GM21515 (cell line): ENCODE data around the gene KRT16.
"Not testable (repeated sequence)": the region's sequence is repeated elsewhere in the genome, so short reads cannot be mapped to it uniquely, and the experiment has no call there.

Experiments
- ATAC-seq: cut with Tn5 transposase; IDR thresholded peaks from one replicate; pipeline ENCODE4 v1.9.1; 2021; ENCODE audit not compliant: unreplicated experiment

KRT16 gene

GRCh38 chr17:41585301-41586056 lies 27.1 kb downstream of the KRT16 start:
- no peak for ATAC-seq

DNA sequence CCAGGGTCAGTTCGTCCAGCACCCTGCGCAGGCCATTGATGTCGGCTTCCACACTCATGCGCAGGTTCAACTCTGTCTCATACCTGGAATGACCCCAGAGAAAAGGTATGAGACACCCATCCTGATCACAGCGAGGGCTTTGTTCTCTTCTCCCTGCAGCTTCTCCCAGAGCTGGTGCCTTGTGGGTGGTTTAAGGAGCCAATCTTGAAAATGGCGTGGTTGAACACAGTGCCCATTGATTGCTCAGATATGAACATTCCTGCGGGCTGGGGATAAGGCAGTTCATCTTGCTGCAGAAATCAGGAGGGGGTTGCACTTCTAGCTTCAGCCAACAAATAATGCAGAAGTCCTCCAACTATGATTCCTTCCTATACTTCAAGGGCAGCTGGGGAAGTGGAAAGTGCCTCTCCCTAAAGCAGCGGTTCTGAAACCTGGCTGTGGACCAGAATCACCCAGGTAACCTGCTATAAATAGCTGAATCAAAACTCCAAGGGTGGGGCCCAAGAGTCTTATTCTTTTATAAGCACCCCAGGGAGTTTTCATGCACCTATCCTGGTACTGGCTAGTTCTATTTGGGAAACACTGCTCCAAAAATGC lies 28.1 kb downstream of the KRT16 start:
- ATAC-seq = not testable (repeated sequence)

DNA sequence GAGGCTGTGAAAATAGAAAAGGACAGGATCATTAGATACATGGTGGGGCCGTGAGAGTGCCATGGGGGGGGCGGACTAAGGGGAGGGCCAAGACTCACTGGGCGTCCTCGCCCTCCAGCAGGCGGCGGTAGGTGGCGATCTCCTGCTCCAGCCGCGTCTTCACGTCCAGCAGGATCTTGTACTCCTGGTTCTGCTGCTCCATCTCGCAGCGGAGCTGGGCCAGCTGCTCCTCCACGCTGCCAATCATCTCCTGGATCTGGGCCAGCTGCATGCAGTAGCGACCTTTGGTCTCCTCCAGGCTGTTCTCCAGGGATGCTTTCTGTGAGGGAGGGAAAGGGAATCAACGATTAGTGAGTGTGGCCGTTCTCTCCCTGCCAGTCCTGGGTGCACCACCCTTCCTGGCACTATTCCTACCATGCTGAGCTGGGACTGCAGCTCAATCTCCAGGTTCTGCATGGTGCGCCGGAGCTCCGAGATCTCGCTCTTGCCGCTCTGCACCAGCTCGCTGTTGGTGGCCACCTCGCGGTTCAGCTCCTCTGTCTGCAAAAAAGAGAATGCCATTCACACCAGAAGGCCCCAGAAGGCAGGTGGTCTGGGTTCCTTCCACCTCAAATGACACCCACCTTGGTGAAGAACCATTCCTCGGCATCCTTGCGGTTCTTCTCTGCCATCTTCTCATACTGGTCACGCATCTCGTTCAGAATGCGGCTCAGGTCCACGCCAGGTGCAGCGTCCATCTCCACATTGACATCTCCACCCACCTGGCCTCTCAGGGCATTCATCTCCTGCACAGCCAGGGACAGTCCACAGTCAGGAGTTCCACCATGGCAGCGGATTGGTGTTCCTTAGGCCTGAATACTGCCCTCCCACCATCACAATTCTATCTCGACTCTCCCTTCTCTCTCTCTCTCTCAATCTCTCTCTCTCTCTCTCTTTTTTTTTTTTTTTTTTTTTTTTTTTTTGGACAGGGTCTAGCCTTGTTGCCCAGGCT lies 29.1 kb downstream of the KRT16 start:
- no peak for ATAC-seq

DNA sequence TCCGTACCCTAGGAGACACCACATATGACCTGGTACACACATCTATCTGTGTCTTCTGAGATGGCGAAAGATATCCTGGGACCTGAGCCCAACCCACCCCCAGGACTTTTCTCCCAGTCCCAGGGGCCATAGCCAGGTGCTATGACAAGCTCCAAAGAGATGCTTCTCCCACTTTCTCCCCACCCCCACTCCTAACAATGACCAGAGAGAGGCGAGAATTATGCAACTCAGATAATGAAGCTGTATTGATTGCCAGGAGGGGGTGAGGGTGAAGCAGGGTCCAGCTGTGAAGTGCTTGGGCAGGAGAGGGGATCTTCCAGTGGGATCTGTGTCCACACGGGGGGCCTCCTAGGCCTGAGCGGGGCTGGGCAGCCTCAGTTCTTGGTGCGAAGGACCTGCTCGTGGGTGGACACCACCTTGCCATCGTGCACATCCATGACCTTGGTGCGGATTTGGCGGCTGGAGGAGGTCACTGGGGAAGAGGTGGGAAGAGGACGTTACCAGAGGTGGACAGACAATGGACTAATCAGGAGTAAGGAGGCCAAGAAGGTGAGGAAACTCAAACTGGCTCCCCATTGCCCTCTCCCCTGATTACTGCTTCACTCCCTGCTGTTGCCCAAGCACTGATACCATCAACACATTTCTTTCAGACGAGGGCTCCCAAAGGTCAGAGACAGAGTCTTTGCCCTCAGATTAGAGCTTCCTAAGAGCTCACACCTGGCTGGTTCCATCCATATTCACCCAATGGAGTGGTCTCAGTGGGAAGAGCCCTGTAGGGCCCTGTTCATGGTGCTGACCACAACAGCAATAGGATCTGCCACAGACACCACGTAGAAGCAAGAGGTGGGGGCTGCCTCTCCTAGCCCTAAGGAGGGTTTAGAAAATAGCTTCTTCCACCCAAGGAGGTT lies 30.3 kb downstream of the KRT16 start:
- ATAC-seq = not testable (repeated sequence)

DNA sequence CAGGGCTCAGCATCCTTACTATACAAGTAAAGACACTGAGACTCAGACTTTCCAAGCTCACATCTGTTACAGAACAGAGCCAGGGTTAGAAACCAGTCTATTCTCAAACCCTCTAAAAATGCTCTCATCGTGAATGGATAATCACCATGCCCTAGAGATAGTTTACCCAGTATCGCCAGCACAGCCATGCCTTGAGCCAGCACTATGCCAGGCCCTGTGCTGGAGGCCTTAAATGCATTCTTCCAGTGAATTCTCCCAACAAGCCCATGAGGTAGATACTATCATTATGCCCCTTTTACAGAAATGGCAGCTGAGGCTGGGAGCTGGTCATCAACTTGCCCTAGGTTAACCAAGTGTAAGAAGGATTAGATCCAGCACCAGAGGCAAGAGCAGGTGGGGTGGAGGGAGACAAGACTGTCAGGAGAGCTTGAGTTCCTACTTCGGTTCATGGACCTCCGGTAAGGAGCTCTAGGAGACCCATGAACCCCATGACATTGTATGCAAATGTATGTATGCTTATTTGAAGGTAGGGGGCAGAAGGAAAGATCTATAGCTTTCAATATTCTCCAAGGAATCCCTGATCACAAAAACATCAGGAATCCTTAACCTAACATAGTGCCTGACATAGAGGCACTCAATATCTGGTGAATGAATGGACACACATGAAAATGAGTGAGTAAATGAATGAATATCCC lies 31.1 kb downstream of the KRT16 start:
- ATAC-seq = no peak

- ATAC-seq = no peak
Observed at GRCh38 chr17:41580687-41581365, 31.7 kb downstream of the KRT16 start.

DNA sequence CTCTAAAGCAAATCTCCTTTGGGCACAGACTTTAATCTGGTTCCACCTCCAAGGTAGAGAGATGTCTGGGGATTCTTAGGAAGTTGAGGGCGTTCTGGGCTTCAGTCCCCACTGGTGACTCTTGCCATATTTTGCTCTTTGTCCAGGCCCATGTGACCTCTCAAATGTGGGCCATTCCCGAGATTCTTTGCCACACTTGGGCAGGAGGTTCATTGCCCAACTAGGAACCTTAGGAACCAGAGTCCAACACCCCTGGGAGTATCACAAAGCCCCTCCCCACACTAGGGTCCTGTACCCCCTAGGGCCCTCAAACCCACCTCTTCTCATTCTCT lies 32.4 kb downstream of the KRT16 start:
- ATAC-seq = no peak

GRCh38 chr17:41579484-41580243 lies 32.9 kb downstream of the KRT16 start:
- peak; percentile 52 for ATAC-seq

DNA sequence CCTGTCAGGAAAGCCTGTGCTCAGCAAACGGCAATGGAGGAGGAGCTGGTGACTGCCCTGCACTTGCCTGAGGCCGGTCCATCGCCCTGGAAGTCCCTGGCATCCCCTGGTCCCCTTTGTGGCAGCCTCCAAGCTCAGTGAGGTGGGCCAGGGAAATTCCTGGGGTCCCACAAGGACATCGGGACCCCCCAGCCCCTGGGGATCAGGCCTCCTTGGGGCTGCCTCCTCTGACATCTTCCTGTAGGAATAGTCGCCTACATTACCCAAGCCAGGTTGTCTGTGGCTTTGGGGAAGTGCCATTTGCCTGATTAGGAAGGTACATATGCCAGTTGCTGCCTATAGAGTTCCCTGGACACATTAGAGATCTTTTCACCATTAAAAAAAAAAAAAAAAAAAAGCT lies 33.6 kb downstream of the KRT16 start:
- ATAC-seq = no peak

DNA sequence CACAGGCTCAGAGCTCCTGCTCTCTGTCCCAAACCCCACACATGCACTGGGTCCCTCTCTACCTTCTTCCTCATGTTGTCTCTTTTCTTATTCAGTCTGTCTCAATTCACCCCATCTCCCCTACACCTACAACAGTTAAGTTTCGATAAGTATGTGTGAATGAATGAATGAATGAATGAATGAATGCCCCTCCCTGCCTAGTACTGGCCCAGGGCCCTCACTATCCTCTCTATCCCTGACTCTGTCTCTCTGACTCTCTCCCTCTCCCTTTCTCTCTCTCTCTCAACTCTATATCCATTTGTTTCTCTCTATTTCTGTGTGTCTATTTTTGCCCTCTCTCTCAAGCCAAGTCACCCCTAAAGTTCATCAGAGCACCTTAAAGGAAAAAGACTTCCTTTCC lies 34.0 kb downstream of the KRT16 start:
- no peak for ATAC-seq

DNA sequence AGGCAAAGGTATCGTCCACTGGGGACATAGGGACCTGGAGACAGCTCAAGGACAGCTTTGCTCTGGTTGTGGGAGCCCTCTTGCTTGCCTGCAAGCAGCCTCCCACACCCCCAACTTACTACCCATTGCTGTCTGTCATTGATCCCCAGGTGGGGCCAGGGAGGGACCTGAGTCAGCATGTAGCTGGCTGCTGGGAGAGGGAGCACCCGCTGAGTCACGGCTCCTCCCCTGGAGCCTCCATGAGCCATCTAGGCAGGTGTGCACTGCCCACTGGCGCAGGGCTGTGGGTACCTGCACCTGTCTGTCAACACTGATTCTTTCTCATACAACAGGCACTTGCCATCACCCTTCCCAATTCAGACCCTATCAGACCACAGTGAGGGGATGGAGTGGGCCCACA lies 35.8 kb downstream of the KRT16 start:
- ATAC-seq = not testable (repeated sequence)

- no peak for ATAC-seq
Observed at GRCh38 chr17:41575336-41575735, 37.2 kb downstream of the KRT16 start.

GRCh38 chr17:41571561-41572434 lies 40.8 kb downstream of the KRT16 start, which contains the start of gene KRT9:
Gene KRT9 (minus strand): TSS chr17:41572059. CDS start chr17:41571992, 67 bp downstream.
- ATAC-seq = no peak

- ATAC-seq = no peak
Observed at GRCh38 chr17:41567317-41567716, 45.2 kb downstream of the KRT16 start.

DNA sequence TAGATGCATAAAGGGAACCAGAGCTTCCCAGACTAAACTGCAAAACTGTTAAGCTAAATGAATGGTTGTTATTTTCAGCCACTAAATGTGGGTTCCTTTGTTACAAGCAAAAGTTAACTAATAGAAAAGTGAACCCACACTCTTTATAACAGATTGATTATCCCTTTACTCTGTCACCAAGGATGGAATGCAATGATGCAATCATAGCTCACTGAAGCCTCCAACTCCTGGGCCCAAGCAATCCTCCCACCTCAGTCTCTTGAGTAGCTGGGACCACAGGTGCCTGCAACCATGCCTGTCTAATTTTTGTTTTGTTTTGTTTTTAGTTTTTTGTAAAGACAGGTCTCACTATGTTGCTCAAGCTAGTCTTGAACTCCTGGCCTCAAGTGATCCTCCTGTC lies 47.2 kb downstream of the KRT16 start:
- ATAC-seq = no peak

DNA sequence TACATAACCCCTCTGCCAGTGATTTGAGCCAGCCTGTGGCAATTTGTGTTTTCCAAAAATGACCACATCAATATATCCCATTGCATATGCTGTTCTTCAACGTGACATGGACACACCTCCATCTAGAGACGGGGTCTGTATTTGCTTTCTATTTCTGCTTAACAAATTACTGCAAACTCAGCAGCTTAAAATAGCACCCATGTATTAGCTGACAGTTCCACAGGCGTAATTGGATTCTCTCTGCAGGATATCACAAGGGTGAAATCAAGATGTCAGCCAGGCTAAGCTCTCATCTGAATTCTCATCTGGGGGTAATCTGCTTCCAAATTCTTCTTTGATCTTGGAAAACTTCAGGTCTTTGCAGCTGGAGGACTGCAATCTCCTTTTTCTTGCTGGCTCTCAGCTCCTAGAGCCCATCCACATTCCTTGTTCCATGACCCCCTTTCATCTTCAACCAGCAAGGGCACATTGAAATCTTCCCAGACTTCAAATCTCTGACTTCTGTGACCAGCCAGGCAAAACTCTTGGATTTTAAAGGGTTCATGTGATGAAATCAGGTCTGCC lies 48.9 kb downstream of the KRT16 start:
- no peak for ATAC-seq

DNA sequence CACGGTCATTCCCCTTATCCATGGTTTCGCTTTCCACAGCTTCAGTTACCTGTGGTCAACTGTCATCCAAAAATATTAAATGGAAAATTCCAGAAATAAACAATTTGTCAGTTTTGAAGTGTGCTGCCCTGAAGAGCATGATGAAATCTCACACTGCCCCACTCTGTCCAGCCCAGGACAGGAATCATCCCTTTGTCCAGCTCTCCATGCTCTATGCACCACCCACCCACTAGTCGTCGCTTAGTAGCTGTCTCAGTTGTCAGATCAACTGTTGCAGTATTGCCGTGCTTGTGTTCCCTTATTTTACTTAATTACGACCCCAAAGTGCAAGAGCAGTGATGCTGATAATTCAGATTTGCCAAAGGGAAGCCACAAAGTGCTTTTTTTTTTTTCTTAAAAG lies 51.0 kb downstream of the KRT16 start:
- ATAC-seq = no peak
